T follicular helper cell (primary cell): ENCODE results near the gene SMCHD1.

Experiments
- DNase-seq: peaks from one replicate; pipeline ENCODE4 v3.0.0-alpha.2; 2020; ENCODE audit warnings: low read depth

Gene SMCHD1

DNA sequence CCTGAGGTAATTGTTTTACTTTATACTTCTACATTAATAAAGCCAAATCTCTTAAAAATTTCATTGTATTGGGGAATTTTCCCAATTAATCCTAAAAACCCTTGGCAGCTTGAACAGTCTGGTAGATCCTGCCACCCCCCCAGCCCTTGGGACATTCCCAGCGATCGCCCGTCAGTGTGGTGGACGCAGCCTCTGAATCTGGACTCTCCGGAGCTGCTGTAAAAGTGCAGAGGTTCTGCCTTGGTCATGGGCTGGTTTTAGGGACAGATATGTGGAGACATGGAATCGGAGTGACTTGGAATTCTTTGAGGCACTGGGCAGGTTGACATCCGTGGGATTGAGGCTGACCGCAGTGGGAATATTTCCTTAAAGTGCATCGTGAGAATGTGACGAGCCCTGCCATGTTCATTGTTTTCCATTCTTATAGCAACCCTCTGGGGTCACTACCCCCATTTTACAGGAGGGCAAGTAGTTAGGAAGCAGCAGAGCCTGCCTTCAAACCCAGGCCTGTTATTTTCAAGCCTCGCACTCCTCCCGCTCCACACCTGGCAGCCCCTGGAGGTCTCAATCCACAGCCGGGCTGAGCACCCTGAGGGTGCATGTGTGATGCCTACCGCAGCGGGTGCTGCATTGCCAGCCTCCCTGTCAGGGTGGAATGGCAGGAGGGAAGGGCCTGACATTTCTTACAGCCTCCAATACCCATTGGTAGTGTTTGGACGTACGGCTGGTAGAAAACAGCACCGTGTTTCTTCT, 197.8 kb downstream of the SMCHD1 start:
- DNase-seq = no peak

DNA sequence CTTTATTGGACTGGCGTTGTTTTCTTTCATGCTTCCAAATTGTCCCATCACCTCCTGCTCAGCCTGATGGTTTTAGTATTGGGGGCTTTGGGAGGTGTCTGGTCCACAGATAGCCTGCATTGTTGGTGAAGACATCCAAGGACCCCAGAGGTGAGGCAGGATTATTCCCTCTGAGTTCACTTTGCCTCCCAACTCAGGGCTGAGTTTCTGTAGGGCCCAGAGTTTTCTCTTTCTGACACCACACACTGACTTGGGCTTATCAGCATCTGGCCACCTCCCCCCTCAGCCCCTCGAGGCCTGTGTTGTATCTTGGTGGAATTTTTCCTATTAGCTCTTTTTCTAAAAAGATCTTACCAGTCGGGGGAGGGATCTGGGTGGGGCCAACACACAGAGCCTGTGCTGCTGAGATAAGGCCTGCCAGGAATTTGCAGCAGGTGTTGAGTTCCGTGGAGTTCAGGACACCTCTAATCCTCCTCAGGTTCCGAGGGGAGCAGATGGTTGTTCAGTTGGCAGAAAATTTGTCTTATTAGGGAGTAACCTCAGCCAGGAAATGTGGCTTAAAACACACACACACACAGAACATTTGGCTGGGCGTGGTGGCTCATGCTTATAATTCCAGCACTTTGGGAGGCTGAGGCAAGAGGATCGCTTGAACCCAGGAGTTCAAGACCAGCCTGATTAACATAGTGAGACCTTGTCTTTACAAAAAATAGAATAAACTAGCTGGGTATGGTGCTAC, 198.6 kb downstream of the SMCHD1 start:
- DNase-seq = no peak
